ENCODE results near the gene MCF2L.

MCF2L gene

GRCh38 chr13:113042456-113042855 is 73.4 kb downstream of the MCF2L start:
- Histone ChIP-seq H3K4me1 (ENCODE audit: low read length) (no peaks in the 10 kb centered on the region), H4K20me1 (ENCODE audit: insufficient read depth, low read length) (no peaks in the 10 kb centered on the region), H3K4me2 (ENCODE audit: low read length) (no peak overlapping the region), H2AFZ (ENCODE audit: low read depth, low read length) (no peak overlapping the region), H3K9ac (ENCODE audit: low read length) (no peak overlapping the region), H3K27ac (ENCODE audit: low read length) (no peak overlapping the region), H3K4me3 (ENCODE audit: low read length) (no peak overlapping the region), H3K9me3 (ENCODE audit: insufficient read depth, low read length) (no peaks in the 10 kb centered on the region), H3K36me3 (replicated peaks; ENCODE audit: low read depth, low read length) (no peaks in the 10 kb centered on the region), H3K79me2 (ENCODE audit: low read length) (no peaks in the 10 kb centered on the region), H3K27me3 (ENCODE audit: low read depth, low read length) (peaks cover 5% of the 10 kb centered on the region; the same call in 1 of the 2 replicates)
- TF ChIP-seq EZH2phosphoT487 (IDR thresholded peaks at IDR 0.05; ENCODE audit: low read depth) = no peak

- no peak overlapping the region for H3K4me2 ChIP-seq (ENCODE audit: low read length)
- no peak overlapping the region for H3K4me3 ChIP-seq (ENCODE audit: low read length)
- no peak for TF ChIP-seq EZH2phosphoT487 (IDR thresholded peaks at IDR 0.05; ENCODE audit: low read depth)
- TF ChIP-seq CTCF (IDR thresholded peaks at IDR 0.05; ENCODE audit: low read depth, low read length) = no peak
- H3K9me3 ChIP-seq (ENCODE audit: insufficient read depth, low read length) = no peaks in the 10 kb centered on the region
- H3K27me3 ChIP-seq (ENCODE audit: low read depth, low read length) = 0 out of 2 replicates have a peak, but pooled peaks cover 5% of the 10 kb centered on the region
- H4K20me1 ChIP-seq (ENCODE audit: insufficient read depth, low read length) = no peaks in the 10 kb centered on the region
- H3K27ac ChIP-seq (ENCODE audit: low read length) = no peak overlapping the region
- H3K36me3 ChIP-seq (replicated peaks; ENCODE audit: low read depth, low read length) = no peaks in the 10 kb centered on the region
- no peak overlapping the region for H2AFZ ChIP-seq (ENCODE audit: low read depth, low read length)
- no peak overlapping the region for H3K9ac ChIP-seq (ENCODE audit: low read length)
- H3K4me1 ChIP-seq (ENCODE audit: low read length) = no peaks in the 10 kb centered on the region
- H3K79me2 ChIP-seq (ENCODE audit: low read length) = no peaks in the 10 kb centered on the region
Measured at GRCh38 chr13:113043001-113043630, 74.1 kb downstream of the MCF2L start.

GRCh38 chr13:113043931-113044330 is 74.9 kb downstream of the MCF2L start:
- no peaks in the 10 kb centered on the region for H3K36me3 ChIP-seq (replicated peaks; ENCODE audit: low read depth, low read length)
- H3K4me2 ChIP-seq (ENCODE audit: low read length) = no peak overlapping the region
- no peaks in the 10 kb centered on the region for H3K79me2 ChIP-seq (ENCODE audit: low read length)
- no peak overlapping the region for H3K9ac ChIP-seq (ENCODE audit: low read length)
- no peaks in the 10 kb centered on the region for H3K4me1 ChIP-seq (ENCODE audit: low read length)
- H3K27ac ChIP-seq (ENCODE audit: low read length) = no peak overlapping the region
- H2AFZ ChIP-seq (ENCODE audit: low read depth, low read length) = no peak overlapping the region
- H3K4me3 ChIP-seq (ENCODE audit: low read length) = no peak overlapping the region
- no peaks in the 10 kb centered on the region for H3K9me3 ChIP-seq (ENCODE audit: insufficient read depth, low read length)
- H4K20me1 ChIP-seq (ENCODE audit: insufficient read depth, low read length) = no peaks in the 10 kb centered on the region
- H3K27me3 ChIP-seq (ENCODE audit: low read depth, low read length) = 0 out of 2 replicates have a peak, but pooled peaks cover 5% of the 10 kb centered on the region
- TF ChIP-seq CTCF (IDR thresholded peaks at IDR 0.05; ENCODE audit: low read depth, low read length) (no peak), EZH2phosphoT487 (IDR thresholded peaks at IDR 0.05; ENCODE audit: low read depth) (no peak)

- TF ChIP-seq CTCF (IDR thresholded peaks at IDR 0.05; ENCODE audit: low read depth, low read length) (no peak), EZH2phosphoT487 (IDR thresholded peaks at IDR 0.05; ENCODE audit: low read depth) (no peak)
- Histone ChIP-seq H3K27ac (ENCODE audit: low read length) (no peak overlapping the region), H3K9me3 (ENCODE audit: insufficient read depth, low read length) (no peaks in the 10 kb centered on the region), H4K20me1 (ENCODE audit: insufficient read depth, low read length) (no peaks in the 10 kb centered on the region), H3K36me3 (replicated peaks; ENCODE audit: low read depth, low read length) (no peaks in the 10 kb centered on the region), H3K4me1 (ENCODE audit: low read length) (no peaks in the 10 kb centered on the region), H3K79me2 (ENCODE audit: low read length) (no peaks in the 10 kb centered on the region), H2AFZ (ENCODE audit: low read depth, low read length) (no peak overlapping the region), H3K9ac (ENCODE audit: low read length) (no peak overlapping the region), H3K27me3 (ENCODE audit: low read depth, low read length) (0 out of 2 replicates have a peak, but pooled peaks cover under 1% of the 10 kb centered on the region), H3K4me3 (ENCODE audit: low read length) (no peak overlapping the region), H3K4me2 (ENCODE audit: low read length) (no peak overlapping the region)
Measured at GRCh38 chr13:113044391-113045114, 75.5 kb downstream of the MCF2L start.

All from OCI-LY3 (cell line).